HG02678 (cell line): ENCODE measurements around the gene SLC1A5.

Source experiments
- ATAC-seq: cut with Tn5 transposase; IDR thresholded peaks from one replicate; pipeline ENCODE4 v1.9.1; 2021; ENCODE audit warnings: mild to moderate bottlenecking, moderate library complexity; ENCODE audit not compliant: unreplicated experiment

The SLC1A5 gene

GRCh38 chr19:46745030-46745429, 43.4 kb downstream of the SLC1A5 start:
- ATAC-seq: no peak

GRCh38 chr19:46744005-46744691, 44.2 kb downstream of the SLC1A5 start:
- no peak for ATAC-seq

- no peak for ATAC-seq
Measured at GRCh38 chr19:46742926-46743480, 45.4 kb downstream of the SLC1A5 start.

GRCh38 chr19:46741447-46741846, 46.9 kb downstream of the SLC1A5 start:
- no peak for ATAC-seq

GRCh38 chr19:46739290-46739771, 49.1 kb downstream of the SLC1A5 start:
- ATAC-seq: no peak

GRCh38 chr19:46737761-46738171, 50.6 kb downstream of the SLC1A5 start:
- ATAC-seq: no peak

GRCh38 chr19:46737298-46737654, 51.1 kb downstream of the SLC1A5 start:
- no peak for ATAC-seq

- no peak for ATAC-seq
Measured at GRCh38 chr19:46736531-46737297, 51.7 kb downstream of the SLC1A5 start.

- no peak for ATAC-seq
Measured at GRCh38 chr19:46733690-46734292, 54.6 kb downstream of the SLC1A5 start.

- no peak for ATAC-seq
Measured at GRCh38 chr19:46732966-46733689, 55.3 kb downstream of the SLC1A5 start.

- ATAC-seq: no peak
Measured at GRCh38 chr19:46732172-46732938, 56.0 kb downstream of the SLC1A5 start.

GRCh38 chr19:46731584-46731983, 56.8 kb downstream of the SLC1A5 start:
- no peak for ATAC-seq

GRCh38 chr19:46731007-46731501, 57.3 kb downstream of the SLC1A5 start:
- no peak for ATAC-seq

- ATAC-seq: no peak
Measured at GRCh38 chr19:46730595-46730994, 57.8 kb downstream of the SLC1A5 start.

- no peak for ATAC-seq
Measured at GRCh38 chr19:46730187-46730586, 58.2 kb downstream of the SLC1A5 start.

- no peak for ATAC-seq
Measured at GRCh38 chr19:46729696-46730095, 58.7 kb downstream of the SLC1A5 start.

- ATAC-seq: no peak
Measured at GRCh38 chr19:46728693-46729339, 59.6 kb downstream of the SLC1A5 start.

GRCh38 chr19:46728208-46728607, 60.2 kb downstream of the SLC1A5 start:
- ATAC-seq: no peak

GRCh38 chr19:46727757-46728156, 60.6 kb downstream of the SLC1A5 start:
- ATAC-seq: no peak
